Measurements from ENCODE around the gene VASP. TPM values are rescaled to one million over a fixed set of nuclear protein-coding genes. Genes with fewer than 3 reads are reported as not detected.

The VASP gene
- total RNA-seq, 2 donors from 2014 or later, result 236 to 261 TPM

DNA sequence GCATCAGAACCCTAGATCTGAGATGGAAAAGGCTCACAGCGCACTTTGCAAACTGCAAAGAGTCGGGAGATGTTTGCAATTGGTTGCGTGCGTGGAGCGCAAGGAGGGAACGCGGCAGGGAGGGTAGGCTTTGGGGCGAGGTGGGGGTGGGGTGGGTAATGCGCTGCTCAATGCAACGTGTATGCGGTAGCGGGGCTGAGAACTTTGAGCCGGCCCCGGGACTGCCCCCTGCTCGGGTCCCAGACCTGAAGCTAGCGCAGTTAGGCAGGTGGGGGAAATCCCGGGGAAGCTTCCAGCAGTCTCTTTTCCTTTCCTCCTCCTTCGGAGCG, 38.5 kb upstream of the VASP start:
- Histone ChIP-seq H3K4me3 (peak overlapping the region; percentile 51), H3K9ac (ENCODE audit: low read depth in 2 of 2, low read length in 2 of 2) (peak overlapping the region; percentile 85 to 96), H3K27me3 (no peaks in the 10 kb centered on the region), H3K4me1 (peaks cover 12% of the 10 kb centered on the region), H3K9me3 (no peaks in the 10 kb centered on the region), H3K36me3 (no peaks in the 10 kb centered on the region), H3K27ac (peak overlapping the region; percentile 78)
- intact Hi-C loops (cut with DNase I), result no loop called here
- TF ChIP-seq, protein P1, sequence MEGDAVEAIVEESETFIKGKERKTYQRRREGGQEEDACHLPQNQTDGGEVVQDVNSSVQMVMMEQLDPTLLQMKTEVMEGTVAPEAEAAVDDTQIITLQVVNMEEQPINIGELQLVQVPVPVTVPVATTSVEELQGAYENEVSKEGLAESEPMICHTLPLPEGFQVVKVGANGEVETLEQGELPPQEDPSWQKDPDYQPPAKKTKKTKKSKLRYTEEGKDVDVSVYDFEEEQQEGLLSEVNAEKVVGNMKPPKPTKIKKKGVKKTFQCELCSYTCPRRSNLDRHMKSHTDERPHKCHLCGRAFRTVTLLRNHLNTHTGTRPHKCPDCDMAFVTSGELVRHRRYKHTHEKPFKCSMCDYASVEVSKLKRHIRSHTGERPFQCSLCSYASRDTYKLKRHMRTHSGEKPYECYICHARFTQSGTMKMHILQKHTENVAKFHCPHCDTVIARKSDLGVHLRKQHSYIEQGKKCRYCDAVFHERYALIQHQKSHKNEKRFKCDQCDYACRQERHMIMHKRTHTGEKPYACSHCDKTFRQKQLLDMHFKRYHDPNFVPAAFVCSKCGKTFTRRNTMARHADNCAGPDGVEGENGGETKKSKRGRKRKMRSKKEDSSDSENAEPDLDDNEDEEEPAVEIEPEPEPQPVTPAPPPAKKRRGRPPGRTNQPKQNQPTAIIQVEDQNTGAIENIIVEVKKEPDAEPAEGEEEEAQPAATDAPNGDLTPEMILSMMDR (IDR thresholded peaks at IDR 0.05), result no peak
- no peak for DNase-seq

- TF ChIP-seq, protein P1 (IDR thresholded peaks at IDR 0.05), result no peak
- peak; percentile 93 for DNase-seq
- Histone ChIP-seq H3K27ac (peak overlapping the region; percentile 78), H3K27me3 (no peaks in the 10 kb centered on the region), H3K36me3 (no peaks in the 10 kb centered on the region), H3K9ac (ENCODE audit: low read depth in 2 of 2, low read length in 2 of 2) (peak overlapping the region; percentile 85 to 96), H3K4me3 (peak overlapping the region; percentile 51), H3K4me1 (peaks cover 12% of the 10 kb centered on the region), H3K9me3 (no peaks in the 10 kb centered on the region)
- intact Hi-C loops (cut with DNase I), result no loop called here
Measured at GRCh38 chr19:45469132-45469944, 37.9 kb upstream of the VASP start.

- DNase-seq, result peak; percentile 43
- H3K9ac ChIP-seq (ENCODE audit: low read depth in 2 of 2, low read length in 2 of 2), result peak overlapping the region; percentile 85 to 96
Measured at GRCh38 chr19:45469945-45470761, 37.1 kb upstream of the VASP start.

DNA sequence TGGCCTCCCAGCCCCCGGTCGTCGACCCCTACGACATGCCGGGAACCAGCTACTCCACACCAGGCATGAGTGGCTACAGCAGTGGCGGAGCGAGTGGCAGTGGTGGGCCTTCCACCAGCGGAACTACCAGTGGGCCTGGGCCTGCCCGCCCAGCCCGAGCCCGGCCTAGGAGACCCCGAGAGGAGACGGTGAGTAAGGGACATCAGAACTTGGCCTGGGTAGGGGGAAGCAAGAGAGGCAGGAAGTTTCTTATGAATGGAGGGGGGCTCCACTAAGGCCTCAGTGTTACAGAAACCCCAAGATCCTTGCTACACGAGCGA, 36.6 kb upstream of the VASP start:
- no peaks in the 10 kb centered on the region for H3K9me3 ChIP-seq
- peak overlapping the region in 1 of 2 donors; percentile 96 for H3K9ac ChIP-seq (ENCODE audit: low read depth in 2 of 2, low read length in 2 of 2)
- peaks cover 12% of the 10 kb centered on the region for H3K4me1 ChIP-seq
- DNase-seq, result no peak
- no peak overlapping the region for H3K4me3 ChIP-seq
- intact Hi-C loops (cut with DNase I), result no loop called here
- no peaks in the 10 kb centered on the region for H3K27me3 ChIP-seq
- TF ChIP-seq, protein P1 (IDR thresholded peaks at IDR 0.05), result no peak
- H3K27ac ChIP-seq, result no peak overlapping the region
- no peaks in the 10 kb centered on the region for H3K36me3 ChIP-seq

More at GRCh38 chr19:45469945-45470761, 37.1 kb upstream of the VASP start:
- Histone ChIP-seq H3K27me3 (no peaks in the 10 kb centered on the region), H3K4me3 (peak overlapping the region; percentile 51), H3K4me1 (peaks cover 12% of the 10 kb centered on the region), H3K36me3 (no peaks in the 10 kb centered on the region), H3K9me3 (no peaks in the 10 kb centered on the region), H3K27ac (peak overlapping the region; percentile 78)
- TF ChIP-seq, protein P1 (IDR thresholded peaks at IDR 0.05), result no peak
- intact Hi-C loops (cut with DNase I), result no loop called here

DNA sequence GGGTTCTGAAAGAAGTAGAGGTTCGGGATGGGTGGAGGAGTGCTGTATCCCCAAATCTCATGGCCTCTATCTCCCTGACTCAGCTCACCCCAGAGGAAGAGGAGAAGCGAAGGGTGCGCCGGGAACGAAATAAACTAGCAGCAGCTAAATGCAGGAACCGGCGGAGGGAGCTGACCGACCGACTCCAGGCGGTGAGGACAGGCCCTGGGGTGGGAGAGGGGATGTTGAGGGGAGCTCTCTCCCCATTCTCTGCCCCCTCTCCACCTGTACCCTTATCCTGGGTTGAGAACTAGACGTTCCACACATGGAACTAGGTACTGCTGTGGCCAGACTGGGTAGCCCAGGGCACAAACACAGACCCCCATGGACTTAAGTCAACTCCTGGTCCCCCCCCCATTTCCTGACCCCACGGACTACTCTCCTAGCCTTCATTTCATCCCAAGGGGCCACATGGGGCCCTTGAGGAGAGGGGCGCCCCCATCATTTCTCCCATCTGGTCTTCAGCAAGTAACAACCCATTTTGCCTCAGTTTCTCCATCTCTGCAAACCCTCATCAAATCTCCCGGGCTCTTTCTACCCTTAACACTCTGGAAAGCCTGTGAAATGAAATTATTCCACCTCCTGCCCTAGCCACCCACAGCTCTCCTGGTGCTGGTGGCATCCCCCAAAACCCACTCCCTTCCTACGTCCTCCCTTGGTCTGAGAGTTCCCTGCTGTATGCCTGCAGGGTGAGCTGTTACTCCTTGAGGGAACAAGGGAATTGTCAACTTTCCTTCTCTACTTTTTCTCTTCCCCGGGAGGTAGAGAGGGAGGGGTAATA, 36.0 kb upstream of the VASP start:
- no peaks in the 10 kb centered on the region for H3K36me3 ChIP-seq
- no peak overlapping the region for H3K9ac ChIP-seq (ENCODE audit: low read depth in 2 of 2, low read length in 2 of 2)
- H3K27ac ChIP-seq, result no peak overlapping the region
- no peaks in the 10 kb centered on the region for H3K9me3 ChIP-seq
- H3K4me3 ChIP-seq, result no peak overlapping the region
- intact Hi-C loops (cut with DNase I), result no loop called here
- TF ChIP-seq, protein P1 (IDR thresholded peaks at IDR 0.05), result no peak
- no peaks in the 10 kb centered on the region for H3K27me3 ChIP-seq
- no peak for DNase-seq
- peaks cover 12% of the 10 kb centered on the region for H3K4me1 ChIP-seq
